Central memory CD8-positive, alpha-beta T cell (primary cell): ENCODE measurements around the gene CRELD2.

Experiments used
- ATAC-seq: fragments of 150-1000 bp; cut with Tn5 transposase; replicated peaks from 2 replicates; pipeline ENCODE4 v1.10.0; 2022; ENCODE audit warnings: mild to moderate bottlenecking, moderate FRiP score, moderate number of reproducible peaks; ENCODE audit not compliant: poor library complexity, severe bottlenecking; ENCODE audit errors: extremely low read depth
- DNase-seq, 2 donors: peaks; one replicate each; pipeline ENCODE4 v3.0.0; 2021; ENCODE audit warnings: low spot score in 2 of 2
- H3K27ac Mint-ChIP-seq: one replicate; pipeline ENCODE4 v1.8.0; 2022; ENCODE audit warnings: low read depth, mild to moderate bottlenecking, moderate library complexity, mixed read lengths
- H3K27me3 Mint-ChIP-seq: one replicate; pipeline ENCODE4 v1.8.0; 2022; ENCODE audit warnings: mixed read lengths
- H3K36me3 Mint-ChIP-seq: one replicate; pipeline ENCODE4 v1.8.0; 2022; ENCODE audit warnings: mild to moderate bottlenecking, moderate library complexity, mixed read lengths; ENCODE audit not compliant: insufficient read depth
- H3K4me1 Mint-ChIP-seq: one replicate; pipeline ENCODE4 v1.8.0; 2022; ENCODE audit warnings: mixed read lengths
- H3K4me3 Mint-ChIP-seq: one replicate; pipeline ENCODE4 v1.8.0; 2022; ENCODE audit warnings: mild to moderate bottlenecking, moderate library complexity, mixed read lengths
- H3K9me3 Mint-ChIP-seq: one replicate; pipeline ENCODE4 v1.8.0; 2022; ENCODE audit warnings: mixed read lengths

CRELD2 gene

DNA sequence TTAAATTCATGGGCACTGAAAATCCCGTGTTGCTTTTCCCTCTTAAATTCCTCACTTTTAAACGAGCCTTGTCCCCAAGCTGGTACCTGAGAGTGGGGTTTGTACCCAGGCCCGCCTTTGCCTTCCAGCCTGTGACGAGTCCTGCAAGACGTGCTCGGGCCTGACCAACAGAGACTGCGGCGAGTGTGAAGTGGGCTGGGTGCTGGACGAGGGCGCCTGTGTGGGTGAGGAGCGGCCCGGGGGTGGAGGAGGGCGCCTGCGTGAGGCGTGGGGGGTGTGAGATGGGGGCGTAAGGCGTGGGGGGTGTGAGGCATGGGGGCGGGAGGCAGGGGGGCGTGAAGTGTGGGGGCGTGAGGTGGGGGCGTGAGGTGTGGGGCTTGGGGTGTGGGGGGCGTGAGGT lies 4.0 kb downstream of the CRELD2 start:
- no peaks in the 10 kb centered on the region for H3K9me3 Mint-ChIP-seq
- no peak overlapping the region for H3K27ac Mint-ChIP-seq
- H3K4me3 Mint-ChIP-seq, result no peak overlapping the region
- peaks cover 17% of the 10 kb centered on the region for H3K36me3 Mint-ChIP-seq
- no peak for DNase-seq
- H3K27me3 Mint-ChIP-seq, result no peaks in the 10 kb centered on the region
- H3K4me1 Mint-ChIP-seq, result peaks cover 33% of the 10 kb centered on the region
- no peak for ATAC-seq

DNA sequence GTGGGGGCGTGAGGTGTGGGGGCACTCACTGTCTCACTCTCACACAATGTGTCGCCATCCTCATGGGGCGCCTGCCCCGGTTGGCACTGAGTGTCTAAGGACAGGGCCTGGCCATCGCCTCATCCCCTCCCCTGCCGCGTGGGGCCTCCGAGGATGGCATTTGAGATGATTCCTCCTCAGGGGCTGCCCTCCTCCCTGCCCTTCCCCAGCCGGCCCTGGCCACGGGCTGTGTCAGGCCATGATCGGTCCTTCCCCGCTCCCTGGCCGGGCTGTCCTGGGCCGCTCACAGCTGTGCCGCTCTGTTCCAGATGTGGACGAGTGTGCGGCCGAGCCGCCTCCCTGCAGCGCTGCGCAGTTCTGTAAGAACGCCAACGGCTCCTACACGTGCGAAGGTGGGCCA lies 4.5 kb downstream of the CRELD2 start:
- Mint-ChIP-seq H3K36me3 (peaks cover 17% of the 10 kb centered on the region), H3K4me1 (peaks cover 33% of the 10 kb centered on the region), H3K27me3 (no peaks in the 10 kb centered on the region), H3K9me3 (no peaks in the 10 kb centered on the region), H3K4me3 (no peak overlapping the region), H3K27ac (no peak overlapping the region)
- DNase-seq (no peak), ATAC-seq (no peak)

DNA sequence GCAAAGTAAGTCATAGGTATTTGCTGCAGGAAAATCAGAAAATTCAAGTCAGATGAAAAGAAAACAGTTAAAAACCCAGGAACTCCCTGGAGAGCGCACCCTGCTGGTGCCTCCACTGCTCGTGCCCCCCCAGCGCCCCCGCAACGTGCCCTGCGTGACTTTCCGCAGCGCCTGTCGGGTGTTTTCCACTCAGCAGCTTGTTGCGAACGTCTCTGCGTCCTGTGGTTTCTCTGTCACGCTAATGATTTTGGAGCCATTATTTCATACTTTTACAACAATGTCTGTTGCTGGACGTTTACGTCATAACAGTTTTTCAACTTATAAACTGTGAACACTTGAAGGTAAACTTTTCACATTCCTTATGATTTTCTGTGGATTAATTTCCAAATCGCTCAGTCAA lies 5.0 kb downstream of the CRELD2 start:
- no peaks in the 10 kb centered on the region for H3K27me3 Mint-ChIP-seq
- peaks cover 33% of the 10 kb centered on the region for H3K4me1 Mint-ChIP-seq
- H3K9me3 Mint-ChIP-seq, result no peaks in the 10 kb centered on the region
- H3K27ac Mint-ChIP-seq, result no peak overlapping the region
- DNase-seq (no peak), ATAC-seq (no peak)
- no peak overlapping the region for H3K4me3 Mint-ChIP-seq
- H3K36me3 Mint-ChIP-seq, result peaks cover 14% of the 10 kb centered on the region

DNA sequence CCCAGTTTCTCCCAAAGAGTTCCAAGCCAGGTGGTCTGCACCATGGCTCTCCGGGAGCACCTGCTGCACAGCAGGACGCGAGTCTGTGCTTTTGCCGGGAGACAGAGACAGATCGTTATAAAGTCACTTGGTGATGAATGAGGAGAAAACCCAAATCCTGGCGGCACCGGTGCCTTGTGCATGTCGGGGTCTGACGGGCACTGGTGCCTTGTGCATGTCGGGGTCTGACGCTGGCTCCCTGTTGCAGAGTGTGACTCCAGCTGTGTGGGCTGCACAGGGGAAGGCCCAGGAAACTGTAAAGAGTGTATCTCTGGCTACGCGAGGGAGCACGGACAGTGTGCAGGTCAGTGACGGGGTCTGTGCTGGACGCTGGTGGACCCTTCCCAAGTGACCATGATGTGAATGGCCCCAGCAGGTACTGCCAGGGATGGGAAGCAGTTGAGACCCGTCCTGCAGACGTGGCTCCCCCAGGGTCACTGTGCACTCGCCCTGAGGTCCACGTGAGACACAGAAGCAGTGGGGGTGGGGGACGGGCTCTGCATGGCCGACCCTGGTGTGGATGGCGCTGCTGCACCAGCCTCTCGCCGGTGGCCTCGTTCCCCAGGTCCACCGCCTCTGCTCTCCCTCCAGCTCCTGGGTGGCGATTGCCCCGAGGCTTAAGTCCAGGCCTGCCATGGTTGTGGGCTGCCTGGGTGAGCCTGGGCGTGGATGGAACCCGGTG lies 5.8 kb downstream of the CRELD2 start:
- H3K27ac Mint-ChIP-seq, result peak overlapping the region; percentile 46
- H3K4me1 Mint-ChIP-seq, result peaks cover 33% of the 10 kb centered on the region
- no peaks in the 10 kb centered on the region for H3K9me3 Mint-ChIP-seq
- no peaks in the 10 kb centered on the region for H3K27me3 Mint-ChIP-seq
- ATAC-seq, result no peak
- H3K4me3 Mint-ChIP-seq, result no peak overlapping the region
- no peak for DNase-seq
- H3K36me3 Mint-ChIP-seq, result peaks cover 14% of the 10 kb centered on the region

DNA sequence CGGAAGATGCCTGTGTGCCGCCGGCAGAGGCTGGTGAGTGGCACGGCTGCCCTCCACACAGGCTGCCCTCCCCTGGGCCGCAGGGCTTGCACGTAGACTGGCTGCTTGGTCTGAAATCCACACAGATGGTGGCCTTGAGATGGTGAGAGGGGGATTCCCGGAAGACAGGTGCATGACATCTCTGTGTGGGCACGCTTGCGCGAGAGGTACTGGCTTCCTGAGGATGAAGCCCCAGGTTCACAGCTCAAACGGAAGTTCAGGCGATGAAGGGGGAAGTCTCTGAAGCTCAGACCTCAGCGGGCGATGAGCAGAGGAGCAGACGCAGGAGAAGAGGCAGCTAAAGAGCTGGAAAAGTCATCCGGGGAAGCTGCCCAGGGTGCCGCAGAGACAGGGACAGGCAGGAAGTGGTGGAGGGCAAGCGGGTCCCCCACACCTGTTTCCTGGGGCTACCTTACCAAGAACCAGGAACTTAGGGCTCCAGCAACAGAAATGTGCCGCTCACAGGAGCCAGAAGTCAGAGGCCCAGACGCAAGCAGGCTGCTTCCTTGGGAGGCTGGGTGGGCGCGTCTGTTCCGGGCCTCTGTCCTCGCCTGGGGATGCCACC lies 7.2 kb downstream of the CRELD2 start:
- Mint-ChIP-seq H3K4me1 (peaks cover 24% of the 10 kb centered on the region), H3K36me3 (peaks cover 15% of the 10 kb centered on the region), H3K27ac (peak overlapping the region; percentile 92), H3K27me3 (no peaks in the 10 kb centered on the region), H3K4me3 (peak overlapping the region; percentile 73), H3K9me3 (no peaks in the 10 kb centered on the region)
- ATAC-seq (peak; percentile 89), DNase-seq (peak; percentile 50 to 73)

DNA sequence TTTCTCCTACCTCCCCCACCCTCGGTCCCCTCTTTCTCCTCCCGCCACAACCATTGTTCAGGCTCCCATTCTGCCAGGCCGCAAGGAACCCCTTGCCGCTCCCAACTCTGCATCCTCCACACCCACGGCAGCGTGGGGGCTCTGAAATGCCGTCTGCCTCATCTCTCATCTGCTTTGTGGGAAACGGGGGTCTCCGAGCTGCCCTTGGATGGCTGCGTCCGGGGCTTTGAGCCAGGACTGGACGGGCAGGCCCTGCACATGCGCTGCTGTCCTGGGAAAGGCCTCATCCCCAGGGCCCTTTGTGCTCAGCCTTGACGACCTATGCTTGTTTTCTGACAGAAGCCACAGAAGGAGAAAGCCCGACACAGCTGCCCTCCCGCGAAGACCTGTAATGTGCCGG lies 8.5 kb downstream of the CRELD2 start:
- H3K4me1 Mint-ChIP-seq, result peaks cover 30% of the 10 kb centered on the region
- H3K27ac Mint-ChIP-seq, result peak overlapping the region; percentile 92
- H3K27me3 Mint-ChIP-seq, result no peaks in the 10 kb centered on the region
- H3K9me3 Mint-ChIP-seq, result no peaks in the 10 kb centered on the region
- peaks cover 15% of the 10 kb centered on the region for H3K36me3 Mint-ChIP-seq
- H3K4me3 Mint-ChIP-seq, result no peak overlapping the region
- DNase-seq (no peak), ATAC-seq (no peak)

DNA sequence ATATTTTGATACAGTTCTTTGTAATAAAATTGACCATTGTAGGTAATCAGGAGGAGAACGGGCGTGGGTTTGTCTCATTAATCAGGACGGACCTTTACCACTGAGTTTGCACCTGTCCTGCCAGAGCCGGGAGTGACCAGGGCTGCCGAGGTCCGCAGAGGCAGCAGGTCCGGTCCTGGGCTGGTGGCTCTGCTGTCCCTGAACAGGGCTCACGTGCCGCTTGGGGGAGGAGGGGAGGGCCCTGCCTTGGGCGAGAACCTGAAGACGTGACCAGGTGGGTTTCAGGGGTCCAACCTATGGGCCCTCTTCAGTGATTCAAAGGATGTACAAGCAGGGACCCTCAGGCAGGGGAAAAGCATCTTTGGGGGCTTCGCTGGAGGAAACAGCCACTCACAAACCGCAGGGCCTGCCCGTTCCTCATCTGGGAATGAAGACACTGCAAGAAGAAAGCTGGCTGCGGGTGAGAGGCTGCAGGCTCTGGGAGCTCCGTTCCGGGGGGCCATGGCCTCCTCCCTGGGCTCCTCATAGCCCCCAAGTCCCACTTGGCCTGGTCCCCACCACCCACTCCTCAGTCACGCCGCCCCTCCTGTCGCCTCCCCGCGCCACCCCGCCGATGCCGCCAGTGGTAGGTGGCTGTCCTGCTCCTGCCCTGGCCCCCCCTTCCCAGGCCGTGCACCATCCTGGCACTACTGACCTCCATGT lies 9.2 kb downstream of the CRELD2 start:
- Mint-ChIP-seq H3K36me3 (peaks cover 13% of the 10 kb centered on the region), H3K4me3 (peak overlapping the region; percentile 27), H3K27me3 (no peaks in the 10 kb centered on the region), H3K4me1 (peaks cover 30% of the 10 kb centered on the region), H3K9me3 (no peaks in the 10 kb centered on the region), H3K27ac (peak overlapping the region; percentile 92)
- ATAC-seq (no peak), DNase-seq (no peak)

DNA sequence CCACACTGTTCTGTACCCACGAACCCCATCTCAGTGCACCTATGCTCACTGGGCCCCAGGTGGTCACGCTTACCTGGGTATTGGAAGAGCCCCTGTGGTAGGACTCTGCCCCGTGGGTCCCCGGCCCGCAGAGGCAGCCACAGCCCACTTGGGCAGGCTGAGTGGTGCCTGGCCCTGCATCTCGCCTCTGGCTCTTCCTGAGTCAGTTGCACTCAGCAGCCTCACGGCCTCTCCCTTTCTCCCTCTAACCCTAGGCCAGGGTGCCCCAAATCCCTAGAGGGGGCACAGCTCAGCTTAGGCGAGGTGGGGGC lies 9.7 kb downstream of the CRELD2 start:
- DNase-seq, result no peak
- Mint-ChIP-seq H3K9me3 (no peaks in the 10 kb centered on the region), H3K4me3 (peak overlapping the region; percentile 27), H3K36me3 (peaks cover 12% of the 10 kb centered on the region), H3K4me1 (peaks cover 33% of the 10 kb centered on the region), H3K27me3 (no peaks in the 10 kb centered on the region), H3K27ac (no peak overlapping the region)
- no peak for ATAC-seq

DNA sequence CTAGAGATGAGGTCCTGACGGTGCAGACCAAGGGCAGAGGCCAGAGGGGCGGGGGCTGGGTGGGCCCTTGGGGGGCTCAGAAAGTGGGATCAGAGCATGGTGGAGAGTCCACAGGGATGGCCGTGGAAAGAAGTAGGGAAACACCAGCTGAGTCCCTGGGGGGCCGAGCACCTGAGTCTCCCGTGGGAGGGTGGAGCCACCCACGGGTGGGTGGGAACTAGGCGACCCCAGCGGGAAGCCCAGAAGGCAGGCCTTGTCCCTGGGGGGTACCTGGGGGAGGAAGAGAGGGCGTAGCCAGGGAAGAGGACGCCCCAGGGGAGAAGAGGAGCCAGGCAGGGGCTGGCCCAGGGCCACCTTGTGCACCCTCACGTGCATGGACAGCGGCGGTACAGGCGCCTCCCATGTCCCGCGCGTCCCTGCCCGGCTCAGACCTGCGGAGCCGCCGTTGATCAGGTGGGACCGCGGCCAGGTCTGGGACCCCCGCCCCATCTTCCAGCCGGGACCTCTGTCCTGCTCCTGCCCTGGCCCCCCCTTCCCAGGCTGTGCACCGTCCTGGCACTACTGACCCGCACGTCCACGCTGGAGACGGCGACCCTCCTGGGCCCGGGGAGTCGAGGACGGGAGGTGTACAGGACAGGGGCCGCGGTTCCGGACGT lies 10.2 kb downstream of the CRELD2 start:
- Mint-ChIP-seq H3K4me3 (peak overlapping the region; percentile 27), H3K9me3 (no peaks in the 10 kb centered on the region), H3K27me3 (no peaks in the 10 kb centered on the region), H3K27ac (no peak overlapping the region), H3K4me1 (peaks cover 36% of the 10 kb centered on the region), H3K36me3 (peaks cover 11% of the 10 kb centered on the region)
- DNase-seq (no peak), ATAC-seq (no peak)

DNA sequence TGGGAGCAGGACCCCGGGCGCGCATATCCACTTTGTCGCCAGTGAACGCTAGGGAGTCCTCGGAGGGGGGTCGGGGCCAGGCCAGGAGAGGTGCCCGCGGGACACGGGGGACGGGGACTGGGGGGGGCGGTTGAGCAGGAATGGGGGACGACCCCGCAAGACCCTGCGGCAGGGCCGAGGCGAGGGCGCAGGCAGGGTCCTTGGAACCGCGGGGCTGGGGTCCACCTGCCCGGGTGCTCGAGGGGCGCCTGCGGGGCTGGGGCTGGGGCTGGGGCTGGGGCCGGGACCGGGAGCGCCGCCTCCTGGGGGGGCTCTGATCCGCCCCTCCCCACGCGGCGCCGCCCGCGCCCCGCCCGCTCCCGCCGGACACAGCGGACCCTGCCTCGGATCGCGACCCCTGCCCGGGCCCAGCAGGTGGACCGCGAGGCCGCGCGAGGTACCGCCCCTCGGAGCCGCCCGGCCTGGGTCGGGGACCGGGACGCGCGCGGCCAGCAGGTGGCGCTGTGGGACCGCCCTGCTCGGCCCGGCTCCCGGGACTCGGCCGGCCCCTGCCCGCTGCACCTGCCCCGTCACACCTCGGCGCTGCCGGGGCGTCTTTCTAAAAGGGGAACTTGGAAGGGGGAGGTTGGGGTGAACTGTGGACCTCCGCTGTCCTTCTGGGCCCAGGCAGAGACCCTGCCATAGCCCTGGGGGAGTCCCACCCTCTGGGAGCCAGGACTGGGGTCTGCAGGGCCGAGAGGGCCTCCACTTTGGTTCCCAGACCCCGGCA lies 11.0 kb downstream of the CRELD2 start:
- Mint-ChIP-seq H3K36me3 (peaks cover 12% of the 10 kb centered on the region), H3K27me3 (no peaks in the 10 kb centered on the region), H3K27ac (no peak overlapping the region), H3K4me3 (no peak overlapping the region), H3K4me1 (peaks cover 36% of the 10 kb centered on the region), H3K9me3 (no peaks in the 10 kb centered on the region)
- ATAC-seq, result peak; percentile 42
- peak; percentile 60 to 75 for DNase-seq

DNA sequence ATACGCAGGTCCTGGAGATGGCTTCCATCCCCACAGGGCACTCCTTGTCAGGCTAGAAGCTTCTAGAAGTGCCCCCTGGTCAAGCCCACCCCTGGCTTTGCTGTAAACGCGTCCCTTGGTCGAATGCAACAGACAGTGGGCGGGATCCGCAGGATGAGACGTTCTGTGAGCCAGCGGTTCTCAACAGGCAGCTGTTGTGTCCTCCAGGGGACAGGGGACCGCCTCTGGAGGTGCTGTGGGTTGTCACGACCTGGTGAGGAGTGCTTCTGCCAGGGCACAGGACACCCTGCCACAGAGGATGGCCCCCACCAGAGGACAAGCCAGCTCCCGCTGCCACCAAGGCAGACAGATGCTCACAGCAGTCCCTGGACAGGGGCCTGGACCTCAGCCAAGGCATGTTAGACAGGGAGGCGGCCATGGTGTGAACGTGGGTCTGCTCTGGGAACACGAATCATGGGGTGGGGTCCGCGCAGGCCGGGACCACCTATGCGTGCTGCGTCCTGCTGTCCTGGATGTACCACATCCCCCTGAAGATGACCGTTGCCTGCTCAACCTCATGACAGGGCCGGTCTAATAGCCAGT lies 11.7 kb downstream of the CRELD2 start:
- no peaks in the 10 kb centered on the region for H3K27me3 Mint-ChIP-seq
- H3K4me3 Mint-ChIP-seq, result no peak overlapping the region
- H3K36me3 Mint-ChIP-seq, result peaks cover 14% of the 10 kb centered on the region
- H3K4me1 Mint-ChIP-seq, result peaks cover 33% of the 10 kb centered on the region
- ATAC-seq (no peak), DNase-seq (no peak)
- H3K27ac Mint-ChIP-seq, result no peak overlapping the region
- no peaks in the 10 kb centered on the region for H3K9me3 Mint-ChIP-seq
